ENCODE data around the gene TUBA1B. TPM values are rescaled to one million over a fixed set of nuclear protein-coding genes. Genes with fewer than 3 reads are reported as not detected.

TUBA1B gene
- total and polyA plus RNA-seq, 2 of the 13 experiments (the other 11 are each of a cell fraction or from before 2014, with no cell fraction given): 1,275 to 1,353 TPM

DNA sequence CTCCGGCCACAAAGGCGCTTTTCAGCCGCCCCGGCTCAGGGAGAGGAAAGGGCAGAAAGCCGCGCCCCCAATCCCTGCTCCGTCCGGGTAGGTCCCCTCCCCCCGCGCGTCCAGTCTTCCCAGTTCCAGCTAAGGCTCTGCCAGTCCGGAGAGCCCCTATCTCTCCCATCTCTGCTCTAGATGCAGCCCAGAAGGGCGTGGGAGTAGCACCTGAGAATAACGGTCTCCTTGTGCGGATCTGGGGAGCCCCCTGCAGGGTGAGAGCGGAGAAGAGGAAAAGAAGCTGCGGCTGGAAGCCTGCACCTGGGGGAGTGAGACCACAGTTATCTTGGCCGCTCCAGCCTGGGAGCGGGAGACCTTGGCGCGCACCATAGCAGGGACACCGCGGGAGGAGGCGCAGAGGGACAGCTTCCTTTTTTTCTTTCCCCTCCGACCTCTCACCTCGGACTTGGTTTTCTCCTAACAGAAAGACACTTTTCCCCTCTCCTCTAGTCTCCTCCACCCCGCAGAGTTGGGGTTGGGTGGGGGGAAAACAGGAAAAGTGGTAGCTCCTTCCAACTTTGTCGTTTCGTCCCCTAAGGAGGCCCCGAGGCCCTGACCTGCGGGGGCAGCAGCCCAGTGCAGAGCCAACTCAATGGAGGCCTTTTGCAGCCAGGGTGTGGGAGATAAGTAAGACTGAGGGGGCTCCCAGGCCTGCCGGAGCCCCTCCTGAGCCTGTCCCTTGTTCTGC is 38.9 kb downstream of the TUBA1B start (continued):
- TF ChIP-seq, protein P1, sequence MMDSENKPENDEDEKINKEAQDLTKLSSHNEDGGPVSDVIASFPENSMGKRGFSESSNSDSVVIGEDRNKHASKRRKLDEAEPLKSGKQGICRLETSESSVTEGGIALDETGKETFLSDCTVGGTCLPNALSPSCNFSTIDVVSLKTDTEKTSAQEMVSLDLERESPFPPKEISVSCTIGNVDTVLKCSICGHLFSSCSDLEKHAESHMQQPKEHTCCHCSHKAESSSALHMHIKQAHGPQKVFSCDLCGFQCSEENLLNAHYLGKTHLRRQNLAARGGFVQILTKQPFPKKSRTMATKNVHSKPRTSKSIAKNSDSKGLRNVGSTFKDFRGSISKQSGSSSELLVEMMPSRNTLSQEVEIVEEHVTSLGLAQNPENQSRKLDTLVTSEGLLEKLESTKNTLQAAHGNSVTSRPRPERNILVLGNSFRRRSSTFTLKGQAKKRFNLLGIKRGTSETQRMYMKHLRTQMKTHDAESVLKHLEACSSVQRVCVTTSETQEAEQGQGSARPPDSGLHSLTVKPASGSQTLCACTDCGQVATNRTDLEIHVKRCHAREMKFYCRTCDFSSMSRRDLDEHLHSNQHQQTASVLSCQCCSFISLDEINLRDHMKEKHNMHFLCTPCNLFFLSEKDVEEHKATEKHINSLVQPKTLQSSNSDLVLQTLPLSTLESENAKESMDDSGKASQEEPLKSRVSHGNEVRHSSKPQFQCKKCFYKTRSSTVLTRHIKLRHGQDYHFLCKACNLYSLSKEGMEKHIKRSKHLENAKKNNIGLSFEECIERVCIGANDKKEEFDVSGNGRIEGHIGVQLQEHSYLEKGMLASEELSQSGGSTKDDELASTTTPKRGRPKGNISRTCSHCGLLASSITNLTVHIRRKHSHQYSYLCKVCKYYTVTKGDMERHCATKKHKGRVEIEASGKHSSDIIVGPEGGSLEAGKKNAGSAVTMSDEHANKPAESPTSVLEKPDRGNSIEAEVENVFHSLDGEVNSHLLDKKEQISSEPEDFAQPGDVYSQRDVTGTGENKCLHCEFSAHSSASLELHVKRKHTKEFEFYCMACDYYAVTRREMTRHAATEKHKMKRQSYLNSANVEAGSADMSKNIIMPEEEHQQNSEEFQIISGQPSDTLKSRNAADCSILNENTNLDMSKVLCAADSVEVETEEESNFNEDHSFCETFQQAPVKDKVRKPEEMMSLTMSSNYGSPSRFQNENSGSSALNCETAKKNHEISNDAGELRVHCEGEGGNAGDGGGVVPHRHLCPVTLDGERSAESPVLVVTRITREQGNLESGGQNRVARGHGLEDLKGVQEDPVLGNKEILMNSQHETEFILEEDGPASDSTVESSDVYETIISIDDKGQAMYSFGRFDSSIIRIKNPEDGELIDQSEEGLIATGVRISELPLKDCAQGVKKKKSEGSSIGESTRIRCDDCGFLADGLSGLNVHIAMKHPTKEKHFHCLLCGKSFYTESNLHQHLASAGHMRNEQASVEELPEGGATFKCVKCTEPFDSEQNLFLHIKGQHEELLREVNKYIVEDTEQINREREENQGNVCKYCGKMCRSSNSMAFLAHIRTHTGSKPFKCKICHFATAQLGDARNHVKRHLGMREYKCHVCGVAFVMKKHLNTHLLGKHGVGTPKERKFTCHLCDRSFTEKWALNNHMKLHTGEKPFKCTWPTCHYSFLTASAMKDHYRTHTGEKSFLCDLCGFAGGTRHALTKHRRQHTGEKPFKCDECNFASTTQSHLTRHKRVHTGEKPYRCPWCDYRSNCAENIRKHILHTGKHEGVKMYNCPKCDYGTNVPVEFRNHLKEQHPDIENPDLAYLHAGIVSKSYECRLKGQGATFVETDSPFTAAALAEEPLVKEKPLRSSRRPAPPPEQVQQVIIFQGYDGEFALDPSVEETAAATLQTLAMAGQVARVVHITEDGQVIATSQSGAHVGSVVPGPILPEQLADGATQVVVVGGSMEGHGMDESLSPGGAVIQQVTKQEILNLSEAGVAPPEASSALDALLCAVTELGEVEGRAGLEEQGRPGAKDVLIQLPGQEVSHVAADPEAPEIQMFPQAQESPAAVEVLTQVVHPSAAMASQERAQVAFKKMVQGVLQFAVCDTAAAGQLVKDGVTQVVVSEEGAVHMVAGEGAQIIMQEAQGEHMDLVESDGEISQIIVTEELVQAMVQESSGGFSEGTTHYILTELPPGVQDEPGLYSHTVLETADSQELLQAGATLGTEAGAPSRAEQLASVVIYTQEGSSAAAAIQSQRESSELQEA (CRISPR knock-in tag; IDR thresholded peaks at IDR 0.05; ENCODE audit: not compliant biosample characterization): no peak
- TF ChIP-seq, protein P2, sequence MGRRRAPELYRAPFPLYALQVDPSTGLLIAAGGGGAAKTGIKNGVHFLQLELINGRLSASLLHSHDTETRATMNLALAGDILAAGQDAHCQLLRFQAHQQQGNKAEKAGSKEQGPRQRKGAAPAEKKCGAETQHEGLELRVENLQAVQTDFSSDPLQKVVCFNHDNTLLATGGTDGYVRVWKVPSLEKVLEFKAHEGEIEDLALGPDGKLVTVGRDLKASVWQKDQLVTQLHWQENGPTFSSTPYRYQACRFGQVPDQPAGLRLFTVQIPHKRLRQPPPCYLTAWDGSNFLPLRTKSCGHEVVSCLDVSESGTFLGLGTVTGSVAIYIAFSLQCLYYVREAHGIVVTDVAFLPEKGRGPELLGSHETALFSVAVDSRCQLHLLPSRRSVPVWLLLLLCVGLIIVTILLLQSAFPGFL (CRISPR knock-in tag; IDR thresholded peaks at IDR 0.05): no peak
- TF ChIP-seq KMT2B (CRISPR knock-in tag; IDR thresholded peaks at IDR 0.05): no peak
- TF ChIP-seq ZNF30 (CRISPR knock-in tag; IDR thresholded peaks at IDR 0.05): no peak
- TF ChIP-seq ZNF232 (CRISPR knock-in tag; IDR thresholded peaks at IDR 0.05; ENCODE audit: borderline replicate concordance): peak; percentile 30; the same call in 1 of the 2 replicates
- TF ChIP-seq ZNF382 (CRISPR knock-in tag; IDR thresholded peaks at IDR 0.05; ENCODE audit: borderline replicate concordance): no peak
- TF ChIP-seq, protein P3, sequence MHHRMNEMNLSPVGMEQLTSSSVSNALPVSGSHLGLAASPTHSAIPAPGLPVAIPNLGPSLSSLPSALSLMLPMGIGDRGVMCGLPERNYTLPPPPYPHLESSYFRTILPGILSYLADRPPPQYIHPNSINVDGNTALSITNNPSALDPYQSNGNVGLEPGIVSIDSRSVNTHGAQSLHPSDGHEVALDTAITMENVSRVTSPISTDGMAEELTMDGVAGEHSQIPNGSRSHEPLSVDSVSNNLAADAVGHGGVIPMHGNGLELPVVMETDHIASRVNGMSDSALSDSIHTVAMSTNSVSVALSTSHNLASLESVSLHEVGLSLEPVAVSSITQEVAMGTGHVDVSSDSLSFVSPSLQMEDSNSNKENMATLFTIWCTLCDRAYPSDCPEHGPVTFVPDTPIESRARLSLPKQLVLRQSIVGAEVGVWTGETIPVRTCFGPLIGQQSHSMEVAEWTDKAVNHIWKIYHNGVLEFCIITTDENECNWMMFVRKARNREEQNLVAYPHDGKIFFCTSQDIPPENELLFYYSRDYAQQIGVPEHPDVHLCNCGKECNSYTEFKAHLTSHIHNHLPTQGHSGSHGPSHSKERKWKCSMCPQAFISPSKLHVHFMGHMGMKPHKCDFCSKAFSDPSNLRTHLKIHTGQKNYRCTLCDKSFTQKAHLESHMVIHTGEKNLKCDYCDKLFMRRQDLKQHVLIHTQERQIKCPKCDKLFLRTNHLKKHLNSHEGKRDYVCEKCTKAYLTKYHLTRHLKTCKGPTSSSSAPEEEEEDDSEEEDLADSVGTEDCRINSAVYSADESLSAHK (CRISPR knock-in tag; IDR thresholded peaks at IDR 0.05; ENCODE audit: borderline replicate concordance): no peak
- no peak for TF ChIP-seq KAT7 (CRISPR knock-in tag; IDR thresholded peaks at IDR 0.05; ENCODE audit: borderline replicate concordance)
- no peak for TF ChIP-seq ATF7 (IDR thresholded peaks at IDR 0.05)
- TF ChIP-seq ATF7 (CRISPR knock-in tag; IDR thresholded peaks at IDR 0.05): no peak
- TF ChIP-seq U2AF1 (optimal IDR thresholded peaks at IDR 0.05; ENCODE audit: low read depth, low read length): no peak
- TF ChIP-seq, protein P4, sequence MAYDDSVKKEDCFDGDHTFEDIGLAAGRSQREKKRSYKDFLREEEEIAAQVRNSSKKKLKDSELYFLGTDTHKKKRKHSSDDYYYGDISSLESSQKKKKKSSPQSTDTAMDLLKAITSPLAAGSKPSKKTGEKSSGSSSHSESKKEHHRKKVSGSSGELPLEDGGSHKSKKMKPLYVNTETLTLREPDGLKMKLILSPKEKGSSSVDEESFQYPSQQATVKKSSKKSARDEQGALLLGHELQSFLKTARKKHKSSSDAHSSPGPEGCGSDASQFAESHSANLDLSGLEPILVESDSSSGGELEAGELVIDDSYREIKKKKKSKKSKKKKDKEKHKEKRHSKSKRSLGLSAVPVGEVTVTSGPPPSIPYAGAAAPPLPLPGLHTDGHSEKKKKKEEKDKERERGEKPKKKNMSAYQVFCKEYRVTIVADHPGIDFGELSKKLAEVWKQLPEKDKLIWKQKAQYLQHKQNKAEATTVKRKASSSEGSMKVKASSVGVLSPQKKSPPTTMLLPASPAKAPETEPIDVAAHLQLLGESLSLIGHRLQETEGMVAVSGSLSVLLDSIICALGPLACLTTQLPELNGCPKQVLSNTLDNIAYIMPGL (CRISPR knock-in tag; IDR thresholded peaks at IDR 0.05; ENCODE audit: borderline replicate concordance in 1 of 2, low read depth in 1 of 2): 0 out of 4 replicates have a peak, but pooled peaks of 1 of the 2 experiments have one; percentile 31
- no peak for TF ChIP-seq RFXAP (CRISPR knock-in tag; IDR thresholded peaks at IDR 0.05; ENCODE audit: borderline replicate concordance)
